ENCODE measurements around the gene TBCD. TPM values are rescaled to one million over a fixed set of nuclear protein-coding genes. Genes with fewer than 3 reads are reported as not detected.
"Not testable (repeated sequence)": the region's sequence is repeated elsewhere in the genome, so short reads cannot be mapped to it uniquely, and the experiment has no call there.

TBCD gene
- total RNA-seq, 2 donors from 2014 or later: 66.5 to 166 TPM

DNA sequence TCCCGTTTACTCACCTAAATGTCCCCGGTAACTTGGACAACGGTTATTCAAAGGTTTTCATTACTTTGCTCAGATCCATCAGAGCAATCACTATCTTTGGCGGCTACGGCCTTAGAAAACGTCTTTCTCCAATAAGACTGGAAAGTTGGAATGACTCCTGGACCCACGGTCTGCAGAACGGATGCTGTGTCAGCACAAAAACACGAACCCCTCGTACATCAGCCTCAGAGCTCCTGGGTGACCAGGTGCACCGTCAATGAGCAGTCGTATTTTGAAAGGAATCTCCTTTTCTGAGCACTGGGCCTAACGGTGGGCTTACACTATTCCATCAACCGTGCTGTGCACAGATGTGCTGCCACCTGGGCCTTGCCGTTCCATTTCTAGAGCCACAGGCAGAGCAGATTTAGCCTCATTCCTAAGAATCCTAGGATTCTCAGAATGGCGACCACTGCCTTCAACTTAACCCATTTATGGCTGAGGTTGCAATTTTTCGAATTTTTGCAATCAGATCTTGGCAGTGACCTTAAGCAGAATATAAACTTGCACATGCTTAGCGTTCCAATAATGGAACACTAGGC lies 198.7 kb downstream of the TBCD start:
- peak; percentile 10 for DNase-seq (ENCODE audit: low spot score)
- Mint-ChIP-seq H3K4me3 (no peak overlapping the region), H3K27ac (no peak overlapping the region), H3K4me1 (ENCODE audit: low read depth in 2 of 2) (peaks cover 0 to 6% of the 10 kb centered on the region in 2 donors), H3K9me3 (peaks cover 5% of the 10 kb centered on the region), H3K27me3 (no peaks in the 10 kb centered on the region), H3K36me3 (peaks cover 49% of the 10 kb centered on the region)
- ATAC-seq: no peak

DNA sequence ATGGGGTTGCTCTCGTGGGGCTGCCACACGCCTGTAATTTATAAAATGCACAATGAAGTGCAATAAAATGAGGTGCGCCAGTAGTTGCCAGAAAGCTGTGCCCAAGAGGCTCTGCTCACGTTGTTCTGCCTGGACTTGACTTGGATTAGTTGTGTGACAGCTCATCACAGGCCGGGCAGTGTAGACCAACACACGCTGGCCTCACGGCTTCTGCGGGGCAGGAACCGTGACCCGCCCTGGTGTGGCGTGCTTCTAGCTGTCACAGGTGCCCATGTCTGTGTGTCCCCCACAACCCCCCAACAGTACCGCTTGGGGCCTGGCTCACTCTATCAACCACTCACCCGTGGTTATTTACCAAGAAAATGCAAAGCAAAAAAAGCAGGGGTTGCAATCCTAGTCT lies 200.2 kb downstream of the TBCD start:
- Mint-ChIP-seq H3K4me3 (no peak overlapping the region), H3K27ac (no peak overlapping the region), H3K4me1 (ENCODE audit: low read depth in 2 of 2) (peaks cover 0 to 6% of the 10 kb centered on the region in 2 donors), H3K9me3 (peaks cover 3% of the 10 kb centered on the region), H3K27me3 (no peaks in the 10 kb centered on the region), H3K36me3 (peaks cover 42% of the 10 kb centered on the region)
- DNase-seq (ENCODE audit: low spot score) (peak; percentile 44), ATAC-seq (no peak)

DNA sequence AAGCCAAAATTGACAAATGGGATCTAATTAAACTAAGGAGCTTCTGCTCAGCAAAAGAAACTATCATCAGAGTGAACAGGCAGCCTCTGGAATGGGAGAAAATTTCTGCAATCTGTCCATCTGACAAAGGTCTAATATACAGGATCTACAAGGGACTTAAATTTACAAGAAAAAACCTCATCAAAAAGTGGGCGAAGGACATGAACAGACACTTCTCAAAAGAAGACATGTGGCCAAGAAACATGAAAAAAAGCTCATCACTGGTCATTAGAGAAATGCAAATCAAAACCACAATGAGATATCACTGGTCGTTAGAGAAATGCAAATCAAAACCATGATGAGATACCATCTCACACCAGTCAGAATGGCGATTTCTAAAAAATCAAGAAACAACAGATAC lies 203.2 kb downstream of the TBCD start:
- not testable (repeated sequence) for ATAC-seq; H3K9me3 Mint-ChIP-seq; H3K4me3 Mint-ChIP-seq; DNase-seq (ENCODE audit: low spot score); H3K27ac Mint-ChIP-seq; H3K27me3 Mint-ChIP-seq; H3K4me1 Mint-ChIP-seq (ENCODE audit: low read depth in 2 of 2)
- peaks cover 38% of the 10 kb centered on the region for H3K36me3 Mint-ChIP-seq

DNA sequence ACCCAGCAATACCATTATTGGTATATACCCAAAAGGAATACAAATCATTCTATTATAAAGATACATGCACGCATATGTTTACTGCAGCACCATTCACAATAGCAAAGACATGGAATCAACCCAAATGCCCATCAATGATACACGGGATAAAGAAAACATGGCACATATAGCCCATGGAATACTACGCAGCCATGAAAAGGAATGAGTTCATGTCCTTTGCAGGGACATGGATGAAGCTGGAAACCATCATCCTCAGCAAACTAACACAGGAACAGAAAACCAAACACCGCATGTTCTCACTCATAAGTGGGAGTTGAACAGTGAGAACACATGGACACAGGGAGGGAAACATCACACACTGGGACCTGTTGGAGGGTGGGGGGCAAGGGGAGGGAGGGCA lies 203.8 kb downstream of the TBCD start:
- ATAC-seq; H3K4me3 Mint-ChIP-seq; H3K27me3 Mint-ChIP-seq; H3K9me3 Mint-ChIP-seq; DNase-seq (ENCODE audit: low spot score); H3K4me1 Mint-ChIP-seq (ENCODE audit: low read depth in 2 of 2); H3K27ac Mint-ChIP-seq: not testable (repeated sequence)
- H3K36me3 Mint-ChIP-seq: peaks cover 38% of the 10 kb centered on the region

GRCh38 chr17:82956146-82956725 lies 204.4 kb downstream of the TBCD start:
- Mint-ChIP-seq H3K4me3 (no peak overlapping the region), H3K27ac (no peak overlapping the region), H3K36me3 (peaks cover 38% of the 10 kb centered on the region), H3K9me3 (peaks cover 5% of the 10 kb centered on the region), H3K4me1 (ENCODE audit: low read depth in 2 of 2) (peaks cover 0 to 4% of the 10 kb centered on the region in 2 donors), H3K27me3 (no peaks in the 10 kb centered on the region)
- ATAC-seq (no peak), DNase-seq (ENCODE audit: low spot score) (no peak)

DNA sequence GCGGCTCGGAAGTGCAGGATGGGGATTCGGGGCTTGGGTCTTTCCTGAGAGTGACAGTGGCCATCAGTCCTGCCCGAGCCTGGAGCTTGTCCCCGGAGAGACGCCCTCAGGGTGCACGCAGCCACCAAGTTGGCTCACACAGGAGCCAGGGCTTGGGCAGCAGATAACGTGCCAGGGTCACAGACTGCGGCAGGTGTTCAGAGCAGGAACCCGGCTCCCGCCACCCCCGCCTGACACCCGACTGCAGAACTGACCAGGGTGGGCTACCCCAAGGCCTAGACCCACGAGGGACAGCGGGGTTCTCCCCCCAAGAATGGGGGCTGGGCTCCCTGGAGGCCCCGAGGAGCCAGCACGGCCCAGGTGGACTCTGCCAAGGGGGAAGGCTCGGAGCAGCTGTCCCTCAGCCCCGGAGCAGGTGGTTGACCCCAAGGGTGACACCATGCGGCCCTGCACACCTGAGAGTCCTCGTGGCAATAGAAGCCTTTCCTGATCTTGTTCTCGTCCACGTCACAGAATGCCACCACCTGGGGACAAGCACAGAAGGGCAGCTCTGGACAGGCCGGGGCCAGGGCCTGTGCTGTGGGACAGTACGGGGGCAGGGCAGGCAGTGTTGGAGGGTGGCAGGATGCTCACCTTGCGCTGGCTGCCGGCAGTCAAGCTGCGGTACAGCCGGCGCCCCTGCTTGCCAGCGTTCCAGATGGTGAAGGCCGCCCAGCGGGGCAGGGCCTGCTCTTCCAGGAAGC lies 205.0 kb downstream of the TBCD start:
- DNase-seq (ENCODE audit: low spot score) (no peak), ATAC-seq (peak in 1 of 2 donors; percentile 46)
- H3K27me3 Mint-ChIP-seq: no peaks in the 10 kb centered on the region
- peaks cover 0 to 4% of the 10 kb centered on the region in 2 donors for H3K4me1 Mint-ChIP-seq (ENCODE audit: low read depth in 2 of 2)
- peaks cover 5% of the 10 kb centered on the region for H3K9me3 Mint-ChIP-seq
- peaks cover 38% of the 10 kb centered on the region for H3K36me3 Mint-ChIP-seq
- H3K27ac Mint-ChIP-seq: no peak overlapping the region
- no peak overlapping the region for H3K4me3 Mint-ChIP-seq

DNA sequence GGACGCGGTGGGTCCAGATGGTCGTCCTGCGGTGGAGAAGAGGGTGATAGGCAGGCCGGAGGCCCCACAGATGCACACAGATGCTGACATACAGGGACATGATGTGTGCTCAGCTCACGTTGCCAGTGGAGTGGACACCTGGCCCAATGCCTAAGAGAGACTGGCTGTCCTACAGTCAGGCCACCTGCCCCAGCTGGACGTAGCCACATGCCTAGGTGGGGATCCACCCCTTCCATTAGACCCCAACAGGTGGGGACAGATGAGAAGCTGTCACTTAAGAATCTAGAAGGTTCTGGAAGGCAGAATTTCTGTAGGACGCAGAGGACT lies 205.6 kb downstream of the TBCD start:
- no peaks in the 10 kb centered on the region for H3K27me3 Mint-ChIP-seq
- no peak overlapping the region for H3K4me3 Mint-ChIP-seq
- H3K9me3 Mint-ChIP-seq: peaks cover 5% of the 10 kb centered on the region
- peaks cover 33% of the 10 kb centered on the region for H3K36me3 Mint-ChIP-seq
- H3K27ac Mint-ChIP-seq: no peak overlapping the region
- H3K4me1 Mint-ChIP-seq (ENCODE audit: low read depth in 2 of 2): peaks cover 0 to 4% of the 10 kb centered on the region in 2 donors
- ATAC-seq (peak in 1 of 2 donors; percentile 26), DNase-seq (ENCODE audit: low spot score) (no peak)

GRCh38 chr17:82957961-82958561 lies 206.2 kb downstream of the TBCD start:
- H3K4me3 Mint-ChIP-seq: no peak overlapping the region
- peak in 1 of 2 donors; percentile 14 for ATAC-seq
- H3K4me1 Mint-ChIP-seq (ENCODE audit: low read depth in 2 of 2): peaks cover under 1 to 4% of the 10 kb centered on the region in 2 donors
- H3K27me3 Mint-ChIP-seq: no peaks in the 10 kb centered on the region
- DNase-seq (ENCODE audit: low spot score): no peak
- H3K36me3 Mint-ChIP-seq: peaks cover 26% of the 10 kb centered on the region
- no peak overlapping the region for H3K27ac Mint-ChIP-seq
- peaks cover 3% of the 10 kb centered on the region for H3K9me3 Mint-ChIP-seq

DNA sequence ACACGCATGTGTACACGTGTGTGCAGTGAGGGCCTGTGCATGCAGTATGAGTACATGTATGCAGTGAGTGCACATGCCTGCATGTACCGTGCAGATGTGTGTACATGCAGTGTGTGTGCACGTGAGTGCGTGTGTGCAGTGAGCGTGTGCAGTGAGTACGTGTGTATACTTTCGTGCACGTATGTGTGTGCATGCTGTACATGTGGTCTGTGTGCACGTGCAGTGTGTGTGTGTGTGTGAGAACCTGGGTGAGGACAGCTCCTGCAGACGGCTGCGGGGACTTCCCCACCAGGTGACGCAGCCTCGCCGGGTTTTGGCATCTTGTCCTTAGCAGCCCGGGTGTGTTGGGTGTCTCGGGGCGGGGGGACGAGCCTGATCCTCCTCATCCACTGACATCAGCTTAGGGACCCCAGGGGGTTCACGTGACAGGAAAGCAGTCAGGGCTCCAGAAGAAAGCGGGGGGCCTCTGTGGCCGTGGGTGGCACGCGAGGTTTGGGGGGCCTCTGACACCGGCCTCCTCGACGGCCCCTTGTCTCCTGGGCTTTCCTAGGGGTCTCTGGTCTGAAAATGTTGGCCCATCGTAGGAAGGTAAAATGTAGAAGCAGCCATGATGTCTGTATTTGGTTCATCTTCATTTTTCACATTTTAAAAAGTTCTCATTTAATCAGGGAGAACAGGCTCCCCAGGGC lies 207.5 kb downstream of the TBCD start:
- peaks cover 13% of the 10 kb centered on the region for H3K36me3 Mint-ChIP-seq

GRCh38 chr17:82959990-82960418 lies 208.1 kb downstream of the TBCD start:
- Mint-ChIP-seq H3K9me3 (peaks cover 3% of the 10 kb centered on the region), H3K4me1 (ENCODE audit: low read depth in 2 of 2) (peaks cover 5 to 8% of the 10 kb centered on the region in 2 donors), H3K4me3 (no peak overlapping the region), H3K36me3 (peaks cover 7% of the 10 kb centered on the region), H3K27me3 (no peaks in the 10 kb centered on the region), H3K27ac (no peak overlapping the region)
- ATAC-seq (no peak), DNase-seq (ENCODE audit: low spot score) (no peak)

More for the DNA sequence above, 207.5 kb downstream of the TBCD start:
- no peaks in the 10 kb centered on the region for H3K27me3 Mint-ChIP-seq
- no peak overlapping the region for H3K27ac Mint-ChIP-seq
- ATAC-seq: no peak
- H3K4me1 Mint-ChIP-seq (ENCODE audit: low read depth in 2 of 2): peaks cover 5 to 8% of the 10 kb centered on the region in 2 donors
- DNase-seq (ENCODE audit: low spot score): no peak
- H3K9me3 Mint-ChIP-seq: peaks cover 3% of the 10 kb centered on the region
- H3K4me3 Mint-ChIP-seq: no peak overlapping the region

- Mint-ChIP-seq H3K36me3 (peaks cover under 1% of the 10 kb centered on the region), H3K27me3 (no peaks in the 10 kb centered on the region), H3K27ac (no peak overlapping the region), H3K4me1 (ENCODE audit: low read depth in 2 of 2) (peaks cover 5 to 8% of the 10 kb centered on the region in 2 donors), H3K9me3 (peaks cover 3% of the 10 kb centered on the region), H3K4me3 (no peak overlapping the region)
- no peak for ATAC-seq
- no peak for DNase-seq (ENCODE audit: low spot score)
Observed at GRCh38 chr17:82960419-82961271, 208.8 kb downstream of the TBCD start.

DNA sequence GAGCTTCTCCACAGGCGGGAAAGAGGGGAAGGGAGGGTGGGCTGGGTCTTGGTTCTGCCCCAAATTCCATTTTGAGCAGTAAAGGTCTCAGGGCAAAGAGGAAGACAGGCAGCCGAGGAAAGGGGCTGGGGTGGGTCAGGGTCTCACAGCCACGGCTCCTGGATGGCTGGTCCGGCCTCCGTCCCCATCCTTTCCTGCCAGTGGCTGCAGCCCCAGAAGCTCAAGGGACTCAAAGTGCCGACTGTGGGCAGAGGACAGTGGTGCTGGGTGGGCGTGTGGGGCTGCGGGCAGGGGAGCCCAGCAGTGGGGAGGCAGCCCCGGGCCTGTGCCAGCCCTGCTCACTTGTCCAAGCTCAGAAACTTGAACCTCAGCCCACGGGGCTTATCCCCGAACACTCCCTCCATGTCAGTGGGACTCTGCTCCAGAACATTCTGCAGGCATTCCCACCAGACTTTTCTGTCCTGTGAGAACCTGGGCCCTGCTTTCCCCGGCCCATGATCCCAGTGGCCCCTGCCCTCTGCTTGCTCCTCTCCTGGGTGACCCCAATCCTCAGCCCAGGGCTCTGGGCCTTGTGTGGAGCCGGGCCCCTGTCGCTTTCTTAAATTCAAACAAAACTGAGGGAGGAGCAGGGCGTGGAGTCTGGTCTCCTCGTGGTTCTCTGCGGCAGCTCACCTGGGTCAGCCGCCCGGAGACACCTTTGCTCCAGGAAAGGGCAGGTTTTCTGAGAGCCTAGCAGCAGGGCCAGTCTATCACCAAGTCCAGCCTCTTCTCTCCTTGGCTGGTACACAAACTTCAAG lies 209.7 kb downstream of the TBCD start:
- H3K36me3 Mint-ChIP-seq: no peaks in the 10 kb centered on the region
- peaks cover 5 to 8% of the 10 kb centered on the region in 2 donors for H3K4me1 Mint-ChIP-seq (ENCODE audit: low read depth in 2 of 2)
- H3K9me3 Mint-ChIP-seq: peaks cover 3% of the 10 kb centered on the region
- H3K4me3 Mint-ChIP-seq: no peak overlapping the region
- ATAC-seq (no peak), DNase-seq (ENCODE audit: low spot score) (no peak)
- H3K27ac Mint-ChIP-seq: no peak overlapping the region
- H3K27me3 Mint-ChIP-seq: no peaks in the 10 kb centered on the region

All from natural killer cell treated with Interleukin-12 subunit alpha and Interleukin-12 subunit beta and Interleukin-15 and Interleukin-18, amount 100 ng/mL, for 72 hours (primary cell).